NCI-H1092 (cell line): Measurements from ENCODE around the gene SETX.
A peak's percentile ranks its signal among the peaks of the same experiment; 100 is the strongest.

ENCODE experiments used
- DNase-seq: peaks from one replicate; lab custom pipeline; 2025; lab: John Stamatoyannopoulos, UW

Gene SETX

DNA sequence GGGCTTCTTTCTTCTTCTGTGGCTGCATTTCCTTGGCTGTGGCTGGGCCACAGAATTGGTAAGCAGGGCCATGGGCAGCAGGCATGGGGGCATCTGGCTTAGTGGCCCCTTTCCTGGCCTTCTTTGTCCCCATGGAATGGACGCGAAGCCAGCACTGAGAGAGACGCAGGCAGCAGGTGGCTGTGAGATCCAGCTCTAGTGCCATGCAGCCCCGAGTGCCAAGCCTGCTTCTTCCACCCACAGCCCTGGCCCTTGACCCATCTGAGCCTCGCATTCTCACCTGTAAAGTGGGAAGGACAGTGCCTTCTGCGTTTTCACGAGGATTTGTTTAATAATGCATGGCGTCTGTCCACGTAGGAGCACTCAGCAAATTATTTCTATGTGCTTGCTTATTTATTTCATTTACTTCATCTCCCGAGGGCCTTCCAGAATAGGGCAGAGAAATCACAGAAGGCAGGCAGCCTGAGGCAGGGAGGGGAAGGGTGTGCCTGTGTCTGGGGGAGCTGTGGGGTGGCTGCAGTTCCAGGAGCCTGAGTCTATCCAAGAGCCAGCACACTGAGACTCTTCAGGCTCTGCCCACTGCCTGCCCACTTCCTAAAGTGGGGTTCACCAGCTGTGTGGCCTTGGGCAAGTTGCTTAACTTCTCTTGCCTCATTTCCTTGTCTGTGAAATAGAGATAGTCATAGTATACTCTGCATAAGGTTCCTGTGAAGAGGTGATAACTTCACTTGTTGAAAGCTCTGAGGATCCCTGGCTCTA lies 137.7 kb downstream of the SETX start:
- DNase-seq, result no peak

DNA sequence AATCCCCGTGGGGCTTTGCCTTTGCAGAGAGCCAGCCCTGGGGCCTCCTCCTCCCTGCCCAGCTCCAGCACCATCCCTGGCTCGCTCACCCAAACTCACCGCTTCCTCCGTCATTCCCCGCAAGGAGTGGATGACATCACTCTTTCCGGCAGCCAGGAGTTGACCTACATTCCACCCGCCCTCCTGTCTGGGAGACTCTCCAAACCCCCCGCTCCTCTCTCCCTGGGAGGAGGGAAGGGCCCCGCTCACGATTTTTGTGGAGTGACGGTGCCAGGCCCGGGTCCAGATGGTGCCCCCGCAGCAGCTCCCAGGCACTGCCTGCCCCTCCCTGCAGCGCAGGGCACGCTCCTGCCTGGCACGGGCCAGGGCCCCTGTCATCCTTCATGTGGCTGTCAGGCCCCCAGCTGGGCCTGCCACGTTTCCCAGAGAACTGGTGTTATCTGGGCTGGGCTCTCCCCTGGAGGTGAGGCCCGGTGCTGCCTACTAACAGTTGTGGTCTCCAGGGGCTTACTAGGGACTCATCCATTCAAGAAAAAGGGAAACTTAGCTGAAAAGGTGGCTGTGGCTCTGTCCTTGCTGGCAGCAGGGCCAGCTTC lies 140.7 kb downstream of the SETX start:
- DNase-seq, result peak; percentile 75

- no peak for DNase-seq
Measured at GRCh38 chr9:132211570-132211969, 143.2 kb downstream of the SETX start.
